ENCODE results near the gene OTUD6A.

Gene OTUD6A

DNA sequence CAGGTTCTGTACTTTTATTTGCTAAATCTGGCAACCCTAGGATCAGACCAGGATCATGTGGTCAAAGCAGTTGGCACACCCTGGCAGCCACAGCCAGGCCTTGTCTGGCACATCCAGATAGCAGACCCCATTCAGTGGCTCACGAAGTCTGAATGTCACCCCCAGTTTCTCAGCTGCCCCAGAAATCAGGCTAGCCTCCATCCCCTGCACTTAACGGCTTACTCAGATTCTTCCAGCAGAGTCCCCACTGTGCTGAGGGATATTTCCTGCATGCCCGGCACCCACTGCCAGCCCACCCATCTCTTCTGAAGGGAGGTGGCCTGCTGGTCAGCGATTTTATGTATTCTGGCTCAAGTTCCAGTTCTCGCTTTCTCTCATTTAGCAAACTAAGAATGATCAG lies 7.9 kb upstream of the OTUD6A start:
- in situ Hi-C loops (cut with MboI; ENCODE audit: low sequenced_read_pairs, unreplicated experiment) = no loop called here
- no peak for DNase-seq (ENCODE audit: low spot score)
- TF ChIP-seq, protein P1, sequence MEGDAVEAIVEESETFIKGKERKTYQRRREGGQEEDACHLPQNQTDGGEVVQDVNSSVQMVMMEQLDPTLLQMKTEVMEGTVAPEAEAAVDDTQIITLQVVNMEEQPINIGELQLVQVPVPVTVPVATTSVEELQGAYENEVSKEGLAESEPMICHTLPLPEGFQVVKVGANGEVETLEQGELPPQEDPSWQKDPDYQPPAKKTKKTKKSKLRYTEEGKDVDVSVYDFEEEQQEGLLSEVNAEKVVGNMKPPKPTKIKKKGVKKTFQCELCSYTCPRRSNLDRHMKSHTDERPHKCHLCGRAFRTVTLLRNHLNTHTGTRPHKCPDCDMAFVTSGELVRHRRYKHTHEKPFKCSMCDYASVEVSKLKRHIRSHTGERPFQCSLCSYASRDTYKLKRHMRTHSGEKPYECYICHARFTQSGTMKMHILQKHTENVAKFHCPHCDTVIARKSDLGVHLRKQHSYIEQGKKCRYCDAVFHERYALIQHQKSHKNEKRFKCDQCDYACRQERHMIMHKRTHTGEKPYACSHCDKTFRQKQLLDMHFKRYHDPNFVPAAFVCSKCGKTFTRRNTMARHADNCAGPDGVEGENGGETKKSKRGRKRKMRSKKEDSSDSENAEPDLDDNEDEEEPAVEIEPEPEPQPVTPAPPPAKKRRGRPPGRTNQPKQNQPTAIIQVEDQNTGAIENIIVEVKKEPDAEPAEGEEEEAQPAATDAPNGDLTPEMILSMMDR (IDR thresholded peaks at IDR 0.05; ENCODE audit: borderline replicate concordance, control extremely low read depth, extremely low read depth, insufficient read depth, missing control alignments) = no peak

DNA sequence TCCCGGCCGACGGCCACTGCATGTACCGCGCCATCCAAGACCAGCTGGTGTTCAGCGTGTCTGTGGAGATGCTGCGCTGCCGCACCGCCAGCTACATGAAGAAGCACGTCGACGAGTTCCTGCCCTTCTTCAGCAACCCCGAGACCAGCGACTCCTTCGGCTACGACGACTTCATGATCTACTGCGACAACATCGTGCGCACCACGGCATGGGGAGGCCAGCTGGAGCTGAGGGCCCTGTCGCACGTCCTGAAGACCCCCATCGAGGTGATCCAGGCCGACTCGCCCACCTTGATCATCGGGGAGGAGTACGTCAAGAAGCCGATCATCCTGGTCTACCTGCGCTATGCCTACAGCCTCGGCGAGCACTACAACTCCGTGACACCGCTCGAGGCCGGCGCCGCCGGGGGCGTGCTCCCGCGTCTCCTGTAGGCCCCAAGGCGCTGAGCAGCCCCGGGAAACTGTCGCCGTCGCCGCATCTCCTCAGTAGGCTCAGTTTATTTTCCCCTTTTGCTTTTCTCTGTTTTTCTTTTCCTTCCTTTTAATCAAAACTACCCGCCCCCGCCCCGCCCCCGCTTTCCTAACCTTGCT lies 799 bp downstream of the OTUD6A start:
- TF ChIP-seq, protein P1 (IDR thresholded peaks at IDR 0.05; ENCODE audit: borderline replicate concordance, control extremely low read depth, extremely low read depth, insufficient read depth, missing control alignments) = no peak
- in situ Hi-C loops (cut with MboI; ENCODE audit: low sequenced_read_pairs, unreplicated experiment) = no loop called here
- no peak for DNase-seq (ENCODE audit: low spot score)

DNA sequence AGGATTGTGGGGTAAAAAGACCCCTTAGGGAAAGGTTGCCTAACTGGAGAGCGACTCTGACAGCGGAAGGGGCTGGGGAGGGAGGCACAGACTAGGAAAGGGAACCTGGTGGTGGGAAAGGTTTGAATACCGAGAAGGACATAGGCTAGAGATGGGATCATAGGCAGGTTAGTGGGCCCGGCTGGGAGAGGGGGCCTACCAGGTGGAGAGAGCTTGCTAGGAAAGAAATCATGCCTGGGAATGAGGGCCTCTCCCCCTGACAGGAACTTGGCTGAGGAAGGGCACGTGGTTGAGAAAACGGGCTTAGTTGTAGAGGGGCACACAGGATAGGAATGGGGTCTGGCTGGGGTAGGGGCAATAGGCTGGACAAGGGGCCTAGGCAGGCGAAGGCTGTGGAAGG lies 4.4 kb downstream of the OTUD6A start:
- DNase-seq (ENCODE audit: low spot score) = no peak
- TF ChIP-seq, protein P1 (IDR thresholded peaks at IDR 0.05; ENCODE audit: borderline replicate concordance, control extremely low read depth, extremely low read depth, insufficient read depth, missing control alignments) = no peak
- in situ Hi-C loops (cut with MboI; ENCODE audit: low sequenced_read_pairs, unreplicated experiment) = no loop called here

DNA sequence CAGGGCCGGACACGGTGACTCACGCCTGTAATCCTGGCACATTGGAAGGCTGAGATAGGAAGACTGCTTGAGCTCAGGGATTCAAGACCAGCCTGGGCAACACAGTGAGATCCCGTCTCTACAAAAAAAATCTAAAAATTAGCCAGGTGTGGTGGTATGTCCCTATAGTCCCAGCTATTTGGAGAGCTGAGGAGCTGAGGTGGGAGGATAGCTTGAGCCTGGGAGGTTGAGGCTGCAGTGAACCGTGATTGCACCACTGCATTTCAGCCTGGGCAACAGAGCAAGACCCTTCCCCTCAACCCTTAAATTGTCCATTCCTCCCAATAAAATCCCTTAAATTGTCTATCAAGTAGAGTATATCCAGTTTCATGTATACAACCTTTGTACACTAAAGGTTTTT lies 17.0 kb downstream of the OTUD6A start:
- in situ Hi-C loops (cut with MboI; ENCODE audit: low sequenced_read_pairs, unreplicated experiment) = no loop called here
- TF ChIP-seq, protein P1 (IDR thresholded peaks at IDR 0.05; ENCODE audit: borderline replicate concordance, control extremely low read depth, extremely low read depth, insufficient read depth, missing control alignments) = no peak
- no peak for DNase-seq (ENCODE audit: low spot score)

DNA sequence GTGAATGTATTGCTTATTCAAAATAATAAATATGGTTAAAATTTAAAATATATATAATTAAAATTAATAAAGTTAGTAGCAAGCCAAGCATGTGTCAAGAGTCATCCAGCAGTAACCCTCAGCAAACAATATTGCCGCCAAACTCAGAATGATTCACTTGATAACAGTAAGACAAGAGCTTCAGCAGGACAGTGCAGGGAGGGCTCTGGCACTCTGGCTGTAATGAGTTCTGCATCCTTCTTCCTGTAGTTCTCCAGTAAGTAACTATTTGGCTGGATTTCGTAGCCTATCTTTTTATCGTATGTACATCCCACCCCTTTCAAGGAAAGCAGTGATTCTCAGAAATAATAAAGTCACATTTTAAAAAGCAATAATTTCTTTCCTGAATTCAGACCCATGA lies 17.6 kb downstream of the OTUD6A start:
- no peak for DNase-seq (ENCODE audit: low spot score)
- in situ Hi-C loops (cut with MboI; ENCODE audit: low sequenced_read_pairs, unreplicated experiment) = no loop called here
- TF ChIP-seq, protein P1 (IDR thresholded peaks at IDR 0.05; ENCODE audit: borderline replicate concordance, control extremely low read depth, extremely low read depth, insufficient read depth, missing control alignments) = no peak

DNA sequence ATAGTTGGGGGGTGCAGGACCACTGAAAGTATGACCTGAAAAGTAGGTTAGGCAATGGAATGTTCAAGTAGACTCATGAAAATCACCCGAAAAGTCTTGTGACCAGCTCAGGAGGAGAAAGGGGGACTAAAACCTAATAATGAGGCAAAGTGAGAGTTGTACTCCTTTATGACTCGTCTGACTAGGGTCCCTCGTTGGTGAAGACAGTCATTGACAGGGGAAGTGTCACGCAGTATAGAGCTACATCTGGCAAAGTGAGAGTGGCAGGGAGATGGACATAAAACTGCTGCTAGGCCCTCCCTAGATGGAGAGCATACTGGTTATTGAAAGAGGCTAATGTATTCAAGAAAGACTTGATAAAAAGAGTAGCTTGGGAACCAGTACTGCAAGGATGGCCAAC lies 20.5 kb downstream of the OTUD6A start:
- in situ Hi-C loops (cut with MboI; ENCODE audit: low sequenced_read_pairs, unreplicated experiment) = no loop called here
- TF ChIP-seq, protein P1 (IDR thresholded peaks at IDR 0.05; ENCODE audit: borderline replicate concordance, control extremely low read depth, extremely low read depth, insufficient read depth, missing control alignments) = no peak

More for the DNA sequence above, 20.5 kb downstream of the OTUD6A start:
- DNase-seq (ENCODE audit: low spot score) = no peak
